Uterus (tissue), 4 donors: Measurements from ENCODE around the gene MED26. TPM values are rescaled to one million over a fixed set of nuclear protein-coding genes. Genes with fewer than 3 reads are reported as not detected.
A peak's percentile ranks its signal among the peaks of the same experiment; 100 is the strongest.

Source experiments
- DNase-seq, 2 donors: peaks; one replicate each; pipeline ENCODE4 v3.0.0-alpha.2; 2019 to 2020
- H3K27ac ChIP-seq, 2 donors: fragments of 200-600 bp; sonication (generic); 1 replicate in 1 of 2; 2 replicates in 1 of 2; pipeline ENCODE4 v1.5.1; 2016 to 2018
- H3K27me3 ChIP-seq, 2 donors: fragments of 200-600 bp; sonication (generic); one replicate each; pipeline ENCODE4 v1.5.1; 2018 to 2019; ENCODE audit warnings: control low read depth in 1 of 2
- H3K36me3 ChIP-seq, 2 donors: fragments of 200-600 bp; sonication (generic); one replicate each; pipeline ENCODE4 v1.5.1; 2019; ENCODE audit warnings: control low read depth in 1 of 2
- H3K4me1 ChIP-seq, 2 donors: fragments of 200-600 bp; sonication (generic); one replicate each; pipeline ENCODE4 v1.5.1; 2018 to 2019; ENCODE audit warnings: control low read depth in 1 of 2
- H3K4me3 ChIP-seq, 2 donors: fragments of 200-600 bp; sonication (generic); 1 replicate in 1 of 2; 2 replicates in 1 of 2; pipeline ENCODE4 v1.5.1; 2018 to 2019; ENCODE audit warnings: mild to moderate bottlenecking in 1 of 2
- H3K9me3 ChIP-seq, 2 donors: fragments of 200-600 bp; sonication (generic); one replicate each; pipeline ENCODE4 v1.5.1; 2019; ENCODE audit warnings: control low read depth in 1 of 2
- POLR2A ChIP-seq, 2 donors: fragments of 450-650 bp; IDR thresholded peaks; one replicate each; pipeline ENCODE4 v1.6.1; 2016; ENCODE audit warnings: antibody characterized with exemption in 2 of 2, mild to moderate bottlenecking in 1 of 2, moderate library complexity in 1 of 2
- intact Hi-C: fragments of 100-400 bp; cut with DNase I; formaldehyde crosslinking; loops from one replicate; pipeline ENCODE4 v1.15.1; 2023; ENCODE audit warnings: low total_unique reads
- total RNA-seq, 4 donors: library from RNA; depleted of rRNA in 3 of 4; stranded (reverse); fragments of >200 nt in 3 of 4; gene quantifications; one replicate each; pipeline versions ENCODE4 v1.1.0 to v1.2.4, GENCODE V29; 2014 to 2023
- TF ChIP-seq, protein P1 (sequence below), 4 experiments: fragments of 200-600 bp in 2 of 4; fragments of 450-650 bp in 2 of 4; sonication (generic) in 2 of 4; IDR thresholded peaks; one replicate each; pipeline ENCODE4 v1.5.1; 2016 to 2019; ENCODE audit warnings: antibody characterized with exemption in 4 of 4, mild to moderate bottlenecking in 2 of 4, moderate library complexity in 1 of 4
- donor health status: DM: yes; HTN: yes; CAD: no.

MED26 gene
- total RNA-seq, 4 donors from 2014 or later = 1.5 to 13.5 (median 3.6) TPM

GRCh38 chr19:16605115-16605514 lies 22.9 kb downstream of the MED26 start:
- Histone ChIP-seq H3K27ac (peak overlapping the region; percentile 88 to 96), H3K9me3 (no peaks in the 10 kb centered on the region), H3K4me3 (no peak overlapping the region), H3K4me1 (peaks cover 8 to 18% of the 10 kb centered on the region in 2 donors), H3K36me3 (no peaks in the 10 kb centered on the region), H3K27me3 (no peaks in the 10 kb centered on the region)
- no peak for DNase-seq
- intact Hi-C loops = no loop called here
- TF ChIP-seq, protein P1, sequence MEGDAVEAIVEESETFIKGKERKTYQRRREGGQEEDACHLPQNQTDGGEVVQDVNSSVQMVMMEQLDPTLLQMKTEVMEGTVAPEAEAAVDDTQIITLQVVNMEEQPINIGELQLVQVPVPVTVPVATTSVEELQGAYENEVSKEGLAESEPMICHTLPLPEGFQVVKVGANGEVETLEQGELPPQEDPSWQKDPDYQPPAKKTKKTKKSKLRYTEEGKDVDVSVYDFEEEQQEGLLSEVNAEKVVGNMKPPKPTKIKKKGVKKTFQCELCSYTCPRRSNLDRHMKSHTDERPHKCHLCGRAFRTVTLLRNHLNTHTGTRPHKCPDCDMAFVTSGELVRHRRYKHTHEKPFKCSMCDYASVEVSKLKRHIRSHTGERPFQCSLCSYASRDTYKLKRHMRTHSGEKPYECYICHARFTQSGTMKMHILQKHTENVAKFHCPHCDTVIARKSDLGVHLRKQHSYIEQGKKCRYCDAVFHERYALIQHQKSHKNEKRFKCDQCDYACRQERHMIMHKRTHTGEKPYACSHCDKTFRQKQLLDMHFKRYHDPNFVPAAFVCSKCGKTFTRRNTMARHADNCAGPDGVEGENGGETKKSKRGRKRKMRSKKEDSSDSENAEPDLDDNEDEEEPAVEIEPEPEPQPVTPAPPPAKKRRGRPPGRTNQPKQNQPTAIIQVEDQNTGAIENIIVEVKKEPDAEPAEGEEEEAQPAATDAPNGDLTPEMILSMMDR (IDR thresholded peaks at IDR 0.05) = no peak
- TF ChIP-seq POLR2A (IDR thresholded peaks at IDR 0.05) = no peak

GRCh38 chr19:16604615-16605014 lies 23.4 kb downstream of the MED26 start:
- intact Hi-C loops = no loop called here
- peaks cover 3 to 13% of the 10 kb centered on the region in 2 donors for H3K4me1 ChIP-seq
- no peaks in the 10 kb centered on the region for H3K9me3 ChIP-seq
- H3K27ac ChIP-seq = peak overlapping the region in 1 of 2 donors; percentile 27
- DNase-seq = no peak
- TF ChIP-seq, protein P1 (IDR thresholded peaks at IDR 0.05) = no peak
- TF ChIP-seq POLR2A (IDR thresholded peaks at IDR 0.05) = no peak
- H3K27me3 ChIP-seq = no peaks in the 10 kb centered on the region
- no peak overlapping the region for H3K4me3 ChIP-seq
- no peaks in the 10 kb centered on the region for H3K36me3 ChIP-seq

DNA sequence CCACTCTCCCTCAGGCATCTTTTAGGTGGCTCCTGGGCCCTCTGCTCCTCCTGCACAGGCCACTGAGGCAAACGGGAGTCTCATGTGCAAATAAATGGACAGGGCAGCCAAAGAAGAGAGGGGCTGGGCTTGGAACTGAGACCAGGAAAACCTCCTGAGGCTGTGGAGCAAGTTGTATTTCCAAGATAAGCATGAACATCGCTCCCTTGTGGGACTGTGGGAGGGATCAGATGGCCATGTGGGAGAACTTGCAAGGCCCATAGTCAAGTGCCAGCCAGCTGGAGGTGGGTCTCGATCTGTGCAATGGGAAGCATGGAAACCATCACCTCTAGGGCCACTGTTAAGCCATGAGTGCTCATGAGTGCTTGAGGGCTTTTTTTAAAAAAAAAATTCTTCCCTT lies 24.9 kb downstream of the MED26 start:
- intact Hi-C loops = no loop called here
- peaks cover 0 to 20% of the 10 kb centered on the region in 2 donors for H3K4me1 ChIP-seq

GRCh38 chr19:16601378-16602052 lies 26.5 kb downstream of the MED26 start:
- DNase-seq = no peak
- Histone ChIP-seq H3K9me3 (no peaks in the 10 kb centered on the region), H3K4me1 (peaks cover 0 to 21% of the 10 kb centered on the region in 2 donors), H3K36me3 (no peaks in the 10 kb centered on the region), H3K27ac (no peak overlapping the region), H3K4me3 (no peak overlapping the region), H3K27me3 (no peaks in the 10 kb centered on the region)
- TF ChIP-seq, protein P1 (IDR thresholded peaks at IDR 0.05) = no peak
- TF ChIP-seq POLR2A (IDR thresholded peaks at IDR 0.05) = no peak
- intact Hi-C loops = no loop called here

More for the DNA sequence above, 24.9 kb downstream of the MED26 start:
- TF ChIP-seq, protein P1 (IDR thresholded peaks at IDR 0.05) = no peak
- no peak for DNase-seq
- H3K9me3 ChIP-seq = no peaks in the 10 kb centered on the region
- no peaks in the 10 kb centered on the region for H3K27me3 ChIP-seq
- H3K36me3 ChIP-seq = no peaks in the 10 kb centered on the region
- H3K27ac ChIP-seq = no peak overlapping the region
- no peak overlapping the region for H3K4me3 ChIP-seq

GRCh38 chr19:16600824-16601223 lies 27.2 kb downstream of the MED26 start:
- H3K36me3 ChIP-seq = no peaks in the 10 kb centered on the region
- H3K9me3 ChIP-seq = no peaks in the 10 kb centered on the region
- TF ChIP-seq, protein P1 (IDR thresholded peaks at IDR 0.05) = no peak
- TF ChIP-seq POLR2A (IDR thresholded peaks at IDR 0.05) = no peak
- H3K4me1 ChIP-seq = peaks cover 0 to 17% of the 10 kb centered on the region in 2 donors
- intact Hi-C loops = no loop called here
- H3K27ac ChIP-seq = peak overlapping the region; percentile 75 to 85
- DNase-seq = no peak
- no peak overlapping the region for H3K4me3 ChIP-seq
- H3K27me3 ChIP-seq = no peaks in the 10 kb centered on the region
